Ascending aorta (tissue), 2 donors: ENCODE measurements around the gene GAREM1. TPM values are rescaled to one million over a fixed set of nuclear protein-coding genes. Genes with fewer than 3 reads are reported as not detected.

Source experiments
- DNase-seq, 2 donors: peaks; one replicate each; pipeline ENCODE4 v3.0.0-alpha.2; 2019; ENCODE audit warnings: low spot score in 2 of 2
- H3K27ac ChIP-seq, 2 donors: fragments of 200-600 bp; sonication (generic); one replicate each; pipeline ENCODE4 v1.5.1; 2016 to 2017; ENCODE audit warnings: mild to moderate bottlenecking in 1 of 2
- H3K27me3 ChIP-seq: fragments of 200-600 bp; sonication (generic); one replicate; pipeline ENCODE4 v1.5.1; 2017
- H3K36me3 ChIP-seq, 2 donors: fragments of 200-600 bp; sonication (generic); one replicate each; pipeline ENCODE4 v1.5.1; 2016
- H3K4me1 ChIP-seq, 2 donors: fragments of 200-600 bp; sonication (generic); one replicate each; pipeline ENCODE4 v1.5.1; 2016 to 2017; ENCODE audit warnings: mild to moderate bottlenecking in 1 of 2
- H3K4me3 ChIP-seq, 2 donors: fragments of 200-600 bp; sonication (generic); one replicate each; pipeline ENCODE4 v1.5.1; 2016 to 2017; ENCODE audit warnings: mild to moderate bottlenecking in 1 of 2
- H3K9me3 ChIP-seq, 2 donors: fragments of 200-600 bp; sonication (generic); one replicate each; pipeline ENCODE4 v1.5.1; 2016
- intact Hi-C: fragments of 100-400 bp; cut with DNase I; formaldehyde crosslinking; loops from one replicate; pipeline ENCODE4 v1.15.1; 2023
- total RNA-seq: library from RNA; depleted of rRNA; stranded (reverse); fragments of >200 nt; gene quantifications from one replicate; pipeline ENCODE4 v1.1.0, GENCODE V29; 2016
- TF ChIP-seq, protein P1 (sequence below), 3 experiments: fragments of 200-600 bp in 2 of 3; fragments of 450-650 bp in 1 of 3; sonication (generic) in 2 of 3; IDR thresholded peaks; one replicate each; pipeline ENCODE4 v1.5.1; 2016 to 2019; ENCODE audit warnings: antibody characterized with exemption in 3 of 3, mild to moderate bottlenecking in 1 of 3, moderate library complexity in 1 of 3

The GAREM1 gene
- total RNA-seq, 1 donor from 2014 or later, result 8.9 TPM

DNA sequence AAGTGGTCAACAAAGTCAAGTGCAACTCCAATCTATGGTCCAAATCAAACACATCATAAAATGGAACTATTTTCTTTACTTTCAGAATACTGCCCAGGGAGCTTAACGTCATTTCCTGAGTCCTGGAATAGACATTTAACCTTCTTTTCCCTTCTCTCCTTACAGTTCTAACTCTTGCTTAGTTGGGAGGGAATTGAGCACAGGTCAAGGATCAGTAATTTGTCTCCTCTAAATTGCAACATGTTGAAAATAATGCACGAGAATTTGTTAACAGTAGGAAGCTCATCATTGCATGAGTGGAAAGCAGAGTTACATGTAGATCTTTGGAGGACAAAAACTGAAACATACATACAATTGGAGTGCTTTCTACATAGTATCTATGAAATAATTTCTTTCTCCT is 193.1 kb downstream of the GAREM1 start:
- peaks cover 6 to 32% of the 10 kb centered on the region in 2 donors for H3K4me1 ChIP-seq
- H3K27ac ChIP-seq, result peak overlapping the region; percentile 77 to 91
- TF ChIP-seq, protein P1, sequence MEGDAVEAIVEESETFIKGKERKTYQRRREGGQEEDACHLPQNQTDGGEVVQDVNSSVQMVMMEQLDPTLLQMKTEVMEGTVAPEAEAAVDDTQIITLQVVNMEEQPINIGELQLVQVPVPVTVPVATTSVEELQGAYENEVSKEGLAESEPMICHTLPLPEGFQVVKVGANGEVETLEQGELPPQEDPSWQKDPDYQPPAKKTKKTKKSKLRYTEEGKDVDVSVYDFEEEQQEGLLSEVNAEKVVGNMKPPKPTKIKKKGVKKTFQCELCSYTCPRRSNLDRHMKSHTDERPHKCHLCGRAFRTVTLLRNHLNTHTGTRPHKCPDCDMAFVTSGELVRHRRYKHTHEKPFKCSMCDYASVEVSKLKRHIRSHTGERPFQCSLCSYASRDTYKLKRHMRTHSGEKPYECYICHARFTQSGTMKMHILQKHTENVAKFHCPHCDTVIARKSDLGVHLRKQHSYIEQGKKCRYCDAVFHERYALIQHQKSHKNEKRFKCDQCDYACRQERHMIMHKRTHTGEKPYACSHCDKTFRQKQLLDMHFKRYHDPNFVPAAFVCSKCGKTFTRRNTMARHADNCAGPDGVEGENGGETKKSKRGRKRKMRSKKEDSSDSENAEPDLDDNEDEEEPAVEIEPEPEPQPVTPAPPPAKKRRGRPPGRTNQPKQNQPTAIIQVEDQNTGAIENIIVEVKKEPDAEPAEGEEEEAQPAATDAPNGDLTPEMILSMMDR (IDR thresholded peaks at IDR 0.05), result no peak
- intact Hi-C loops, result loop anchor here (5.0 kb wide), 1 partner anchor 40 kb away; no protein-coding TSS in a partner anchor
- H3K27me3 ChIP-seq, result no peaks in the 10 kb centered on the region
- H3K4me3 ChIP-seq, result peak overlapping the region in 1 of 2 donors; percentile 1
- DNase-seq, result no peak
- no peaks in the 10 kb centered on the region for H3K9me3 ChIP-seq
- no peaks in the 10 kb centered on the region for H3K36me3 ChIP-seq

DNA sequence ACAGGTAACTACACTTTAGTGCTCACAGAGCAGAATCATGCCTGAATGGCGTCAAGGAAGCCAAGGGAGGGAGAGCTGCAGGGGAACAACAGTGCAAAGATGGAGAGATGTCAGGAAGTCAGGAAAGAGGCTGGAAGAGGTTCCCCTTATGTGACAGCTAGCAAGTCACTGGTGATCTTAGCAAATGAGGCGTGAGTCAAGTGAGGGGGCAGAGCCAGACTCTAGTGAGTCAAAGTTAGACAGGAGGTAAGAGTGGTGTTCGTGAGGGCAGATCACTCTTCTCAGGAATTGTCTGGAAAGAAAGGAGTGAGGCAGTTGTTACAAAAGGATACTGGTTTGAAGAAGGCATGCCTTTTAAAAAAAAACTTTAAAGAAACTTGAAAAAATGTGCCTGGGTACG is 193.8 kb downstream of the GAREM1 start:
- Histone ChIP-seq H3K4me3 (no peak overlapping the region), H3K9me3 (no peaks in the 10 kb centered on the region), H3K36me3 (no peaks in the 10 kb centered on the region), H3K27me3 (no peaks in the 10 kb centered on the region), H3K4me1 (peaks cover 3 to 28% of the 10 kb centered on the region in 2 donors), H3K27ac (peak overlapping the region; percentile 77 to 91)
- intact Hi-C loops, result loop anchor here (5.0 kb wide), 1 partner anchor 40 kb away; no protein-coding TSS in a partner anchor
- TF ChIP-seq, protein P1 (IDR thresholded peaks at IDR 0.05), result no peak
- DNase-seq, result no peak

DNA sequence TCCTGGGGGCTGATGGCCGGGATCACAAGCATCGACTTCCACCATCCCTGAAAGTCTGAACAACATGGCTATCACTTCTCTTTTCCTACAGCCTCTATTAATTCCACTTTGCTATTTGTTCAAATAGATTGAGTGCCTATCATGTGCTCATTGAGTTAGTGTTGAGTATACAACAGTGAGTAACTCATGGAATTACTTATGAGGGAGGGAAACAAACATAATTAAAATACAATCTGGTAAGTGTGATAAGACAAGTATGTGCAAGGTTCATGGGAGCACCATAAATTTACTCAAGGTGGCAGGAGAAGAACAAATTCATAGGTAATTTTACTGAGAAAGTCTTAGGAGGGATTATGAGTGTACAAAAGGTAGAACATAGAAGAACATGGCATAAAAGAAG is 194.4 kb downstream of the GAREM1 start:
- H3K9me3 ChIP-seq, result no peaks in the 10 kb centered on the region
- H3K27ac ChIP-seq, result peak overlapping the region; percentile 77 to 91
- intact Hi-C loops, result loop anchor here (5.0 kb wide), 1 partner anchor 41 kb away; no protein-coding TSS in a partner anchor
- no peak overlapping the region for H3K4me3 ChIP-seq
- no peaks in the 10 kb centered on the region for H3K36me3 ChIP-seq
- no peaks in the 10 kb centered on the region for H3K27me3 ChIP-seq
- DNase-seq, result no peak
- H3K4me1 ChIP-seq, result peaks cover 3 to 33% of the 10 kb centered on the region in 2 donors
- TF ChIP-seq, protein P1 (IDR thresholded peaks at IDR 0.05), result no peak

GRCh38 chr18:32275221-32275620 is 195.5 kb downstream of the GAREM1 start:
- peak overlapping the region; percentile 26 to 91 for H3K27ac ChIP-seq
- H3K4me1 ChIP-seq, result peaks cover 3 to 27% of the 10 kb centered on the region in 2 donors
- intact Hi-C loops, result loop anchor here (5.0 kb wide), 1 partner anchor 42 kb away; no protein-coding TSS in a partner anchor

GRCh38 chr18:32274307-32274706 is 196.4 kb downstream of the GAREM1 start:
- peaks cover 0 to 11% of the 10 kb centered on the region in 2 donors for H3K36me3 ChIP-seq
- intact Hi-C loops, result loop anchor here (5.0 kb wide), 1 partner anchor 117 kb away; no protein-coding TSS in a partner anchor
- no peaks in the 10 kb centered on the region for H3K27me3 ChIP-seq
- peaks cover 3 to 25% of the 10 kb centered on the region in 2 donors for H3K4me1 ChIP-seq
- H3K4me3 ChIP-seq, result no peak overlapping the region
- TF ChIP-seq, protein P1 (IDR thresholded peaks at IDR 0.05), result no peak
- no peaks in the 10 kb centered on the region for H3K9me3 ChIP-seq
- no peak for DNase-seq
- no peak overlapping the region for H3K27ac ChIP-seq

More at GRCh38 chr18:32275221-32275620, 195.5 kb downstream of the GAREM1 start:
- DNase-seq, result no peak
- Histone ChIP-seq H3K9me3 (no peaks in the 10 kb centered on the region), H3K27me3 (no peaks in the 10 kb centered on the region), H3K4me3 (no peak overlapping the region), H3K36me3 (peaks cover 0 to 2% of the 10 kb centered on the region in 2 donors)
- TF ChIP-seq, protein P1 (IDR thresholded peaks at IDR 0.05), result no peak
